ENCODE measurements around the gene MPPE1. TPM values are rescaled to one million over a fixed set of nuclear protein-coding genes. Genes with fewer than 3 reads are reported as not detected.

Gene MPPE1
- total RNA-seq, 1 experiment from 2014 or later = 17.9 TPM

- CTCF ChIA-PET = interaction anchor here (0.6 to 1.0 kb wide), 2 partner anchors 55 to 140 kb away, joined by 3 to 6 read pairs; no protein-coding TSS in a partner anchor
- Histone ChIP-seq H3K9me2 (replicated peaks; ENCODE audit: low read length) (no peaks in the 10 kb centered on the region), H3K4me1 (ENCODE audit: insufficient read depth, low read length) (peaks cover 11% of the 10 kb centered on the region), H3K27ac (ENCODE audit: low read length) (no peak overlapping the region), H4K20me1 (ENCODE audit: low read length) (no peaks in the 10 kb centered on the region), H3K27me3 (ENCODE audit: low read length) (no peaks in the 10 kb centered on the region), H3K36me3 (ENCODE audit: low read depth, low read length) (no peaks in the 10 kb centered on the region), H3K4me2 (ENCODE audit: low read length) (peak overlapping the region; percentile 67), H2AFZ (ENCODE audit: low read length) (peak overlapping the region; percentile 68), H3K4me3 (ENCODE audit: low read length) (peak overlapping the region; percentile 33; the same call in 1 of the 2 replicates), H3K79me2 (ENCODE audit: low read length) (no peaks in the 10 kb centered on the region), H3F3A (ENCODE audit: low read length, unreplicated experiment) (no peaks in the 10 kb centered on the region), H3K9me3 (ENCODE audit: low read length) (no peaks in the 10 kb centered on the region), H3K9ac (ENCODE audit: low read length) (0 out of 2 replicates have a peak overlapping the region, but pooled peaks have one; percentile 11)
- intact Hi-C loops (cut with micrococcal nuclease) = loop anchor here (1.0 to 5.0 kb wide), 5 partner anchors 12 to 560 kb away; partner anchors contain the start of gene CHMP1B
- TF ChIP-seq, protein P1, sequence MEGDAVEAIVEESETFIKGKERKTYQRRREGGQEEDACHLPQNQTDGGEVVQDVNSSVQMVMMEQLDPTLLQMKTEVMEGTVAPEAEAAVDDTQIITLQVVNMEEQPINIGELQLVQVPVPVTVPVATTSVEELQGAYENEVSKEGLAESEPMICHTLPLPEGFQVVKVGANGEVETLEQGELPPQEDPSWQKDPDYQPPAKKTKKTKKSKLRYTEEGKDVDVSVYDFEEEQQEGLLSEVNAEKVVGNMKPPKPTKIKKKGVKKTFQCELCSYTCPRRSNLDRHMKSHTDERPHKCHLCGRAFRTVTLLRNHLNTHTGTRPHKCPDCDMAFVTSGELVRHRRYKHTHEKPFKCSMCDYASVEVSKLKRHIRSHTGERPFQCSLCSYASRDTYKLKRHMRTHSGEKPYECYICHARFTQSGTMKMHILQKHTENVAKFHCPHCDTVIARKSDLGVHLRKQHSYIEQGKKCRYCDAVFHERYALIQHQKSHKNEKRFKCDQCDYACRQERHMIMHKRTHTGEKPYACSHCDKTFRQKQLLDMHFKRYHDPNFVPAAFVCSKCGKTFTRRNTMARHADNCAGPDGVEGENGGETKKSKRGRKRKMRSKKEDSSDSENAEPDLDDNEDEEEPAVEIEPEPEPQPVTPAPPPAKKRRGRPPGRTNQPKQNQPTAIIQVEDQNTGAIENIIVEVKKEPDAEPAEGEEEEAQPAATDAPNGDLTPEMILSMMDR (conservative IDR thresholded peaks at IDR 0.05; ENCODE audit: low read depth, low read length) = peak; percentile 89
- TF ChIP-seq EZH2 (IDR thresholded peaks at IDR 0.05; ENCODE audit: low read length, unreplicated experiment) (no peak), EZH2phosphoT487 (IDR thresholded peaks at IDR 0.05; ENCODE audit: borderline replicate concordance, low read length) (no peak)
- BruUV-seq (replicated peaks) = no TSS peak
- DNase-seq (peak; percentile 74), ATAC-seq (peak; percentile 98)
- POLR2A ChIA-PET (ENCODE audit: unreplicated experiment) = no interaction called here
Measured at GRCh38 chr18:11872479-11873136, 35.5 kb downstream of the MPPE1 start.

DNA sequence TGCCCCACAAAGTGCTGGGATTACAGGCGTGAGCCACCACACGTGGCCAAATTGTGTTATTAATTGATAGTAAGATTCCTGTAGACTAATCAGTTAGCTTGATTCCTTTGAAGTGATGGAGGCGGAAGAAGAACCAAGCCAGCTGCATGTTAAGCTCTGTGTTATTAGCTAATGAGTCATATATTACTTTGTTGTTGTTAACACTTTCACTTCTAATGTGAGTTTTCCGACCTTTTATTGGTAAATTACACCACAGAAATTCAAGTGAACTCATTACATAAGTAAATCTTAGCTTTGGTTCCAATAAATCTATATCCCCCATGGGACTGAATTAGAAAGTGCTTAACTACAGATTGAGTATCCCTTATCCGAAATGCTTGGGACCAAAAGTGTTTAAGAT, 36.6 kb downstream of the MPPE1 start:
- no peaks in the 10 kb centered on the region for H3F3A ChIP-seq (ENCODE audit: low read length, unreplicated experiment)
- TF ChIP-seq EZH2 (IDR thresholded peaks at IDR 0.05; ENCODE audit: low read length, unreplicated experiment) (no peak), EZH2phosphoT487 (IDR thresholded peaks at IDR 0.05; ENCODE audit: borderline replicate concordance, low read length) (no peak)
- TF ChIP-seq, protein P1 (conservative IDR thresholded peaks at IDR 0.05; ENCODE audit: low read depth, low read length) = no peak
- H3K27me3 ChIP-seq (ENCODE audit: low read length) = no peaks in the 10 kb centered on the region
- ChIA-PET CTCF (interaction anchor here (0.6 to 2.2 kb wide), 4 partner anchors 12 to 138 kb away, joined by 3 to 6 read pairs (median 4); partner anchors contain the start of gene CHMP1B), POLR2A (ENCODE audit: unreplicated experiment) (interaction anchor here (0.5 kb wide), 1 partner anchor 79 kb away, joined by 3 read pairs; no protein-coding TSS in a partner anchor)
- ATAC-seq = no peak
- no peak overlapping the region for H3K4me3 ChIP-seq (ENCODE audit: low read length)
- H3K4me2 ChIP-seq (ENCODE audit: low read length) = peak overlapping the region; percentile 67
- no peaks in the 10 kb centered on the region for H3K9me3 ChIP-seq (ENCODE audit: low read length)
- no peaks in the 10 kb centered on the region for H4K20me1 ChIP-seq (ENCODE audit: low read length)
- DNase-seq = no peak
- H3K9me2 ChIP-seq (replicated peaks; ENCODE audit: low read length) = no peaks in the 10 kb centered on the region
- peaks cover 11% of the 10 kb centered on the region for H3K4me1 ChIP-seq (ENCODE audit: insufficient read depth, low read length)
- intact Hi-C loops (cut with micrococcal nuclease) = loop anchor here (5.0 kb wide), 1 partner anchor 559 kb away; no protein-coding TSS in a partner anchor
- H3K27ac ChIP-seq (ENCODE audit: low read length) = no peak overlapping the region
- H3K36me3 ChIP-seq (ENCODE audit: low read depth, low read length) = no peaks in the 10 kb centered on the region
- no TSS peak for BruUV-seq (replicated peaks)
- H3K9ac ChIP-seq (ENCODE audit: low read length) = no peak overlapping the region
- H3K79me2 ChIP-seq (ENCODE audit: low read length) = no peaks in the 10 kb centered on the region
- no peak overlapping the region for H2AFZ ChIP-seq (ENCODE audit: low read length)

DNA sequence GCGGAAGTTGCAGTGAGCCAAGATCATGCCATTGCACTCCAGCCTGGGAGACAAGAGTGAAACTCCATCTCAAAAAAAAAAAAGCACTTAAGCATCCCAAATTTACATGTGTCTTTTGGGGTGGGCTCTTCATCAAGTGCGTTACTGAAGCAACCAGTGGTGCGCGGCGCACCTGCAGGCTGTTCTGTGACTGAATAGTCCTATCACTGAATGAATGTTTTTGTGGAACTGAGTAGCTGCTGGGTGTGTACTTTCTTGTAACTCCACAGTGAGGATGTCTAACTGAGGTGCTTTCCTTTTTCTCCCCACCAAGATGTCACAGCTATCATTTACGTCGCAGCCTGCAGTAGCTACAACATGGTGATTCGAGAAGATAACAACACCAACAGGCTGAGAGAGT, 39.9 kb downstream of the MPPE1 start:
- Histone ChIP-seq H3K4me2 (ENCODE audit: low read length) (no peak overlapping the region), H3K9me3 (ENCODE audit: low read length) (no peaks in the 10 kb centered on the region), H3K4me3 (ENCODE audit: low read length) (no peak overlapping the region), H3K9me2 (replicated peaks; ENCODE audit: low read length) (no peaks in the 10 kb centered on the region), H3K36me3 (ENCODE audit: low read depth, low read length) (no peaks in the 10 kb centered on the region), H3K27me3 (ENCODE audit: low read length) (no peaks in the 10 kb centered on the region), H2AFZ (ENCODE audit: low read length) (no peak overlapping the region), H3K79me2 (ENCODE audit: low read length) (no peaks in the 10 kb centered on the region), H3K27ac (ENCODE audit: low read length) (no peak overlapping the region), H4K20me1 (ENCODE audit: low read length) (no peaks in the 10 kb centered on the region), H3F3A (ENCODE audit: low read length, unreplicated experiment) (no peaks in the 10 kb centered on the region), H3K4me1 (ENCODE audit: insufficient read depth, low read length) (peaks cover 11% of the 10 kb centered on the region), H3K9ac (ENCODE audit: low read length) (no peak overlapping the region)
- ChIA-PET CTCF (interaction anchor here (0.7 kb wide), 1 partner anchor 58 kb away, joined by 6 read pairs; no protein-coding TSS in a partner anchor), POLR2A (ENCODE audit: unreplicated experiment) (no interaction called here)
- no TSS peak for BruUV-seq (replicated peaks)
- no peak for TF ChIP-seq EZH2 (IDR thresholded peaks at IDR 0.05; ENCODE audit: low read length, unreplicated experiment)
- no peak for TF ChIP-seq EZH2phosphoT487 (IDR thresholded peaks at IDR 0.05; ENCODE audit: borderline replicate concordance, low read length)
- TF ChIP-seq, protein P1 (conservative IDR thresholded peaks at IDR 0.05; ENCODE audit: low read depth, low read length) = no peak
- DNase-seq (no peak), ATAC-seq (no peak)
- intact Hi-C loops (cut with micrococcal nuclease) = no loop called here

Data from PC-3 (cell line).